Gastrocnemius medialis (tissue), 4 donors: ENCODE measurements around the gene GOLPH3. TPM values are rescaled to one million over a fixed set of nuclear protein-coding genes. Genes with fewer than 3 reads are reported as not detected.
"Not testable (repeated sequence)": the region's sequence is repeated elsewhere in the genome, so short reads cannot be mapped to it uniquely, and the experiment has no call there.

Source experiments
- ATAC-seq, 2 donors: fragments of 150-250 bp; one replicate each; pipeline ENCODE4 v1.9.1; 2016
- DNase-seq, 2 donors: peaks; one replicate each; pipeline ENCODE4 v3.0.0-alpha.2; 2019
- H3K27ac ChIP-seq, 4 donors: fragments of 200-600 bp; sonication (generic); 1 replicate in 1 of 4; 2 replicates in 3 of 4; pipeline ENCODE4 v1.5.1; 2016 to 2018; ENCODE audit warnings: mild to moderate bottlenecking in 2 of 4, moderate library complexity in 1 of 4
- H3K27me3 ChIP-seq, 3 donors: fragments of 200-600 bp; sonication (generic) in 2 of 3; 1 replicate in 1 of 3; 2 replicates in 2 of 3; pipeline versions ENCODE4 v1.5.1 to v1.6.0; 2016 to 2019; ENCODE audit warnings: mild to moderate bottlenecking in 1 of 3, moderate library complexity in 1 of 3
- H3K36me3 ChIP-seq, 2 donors: fragments of 200-600 bp; sonication (generic) in 1 of 2; one replicate each; pipeline ENCODE4 v1.5.1; 2017 to 2018
- H3K4me1 ChIP-seq, 2 donors: fragments of 200-600 bp; sonication (generic) in 1 of 2; one replicate each; pipeline ENCODE4 v1.5.1; 2016 to 2017; ENCODE audit warnings: mild to moderate bottlenecking in 2 of 2
- H3K4me3 ChIP-seq, 4 donors: fragments of 200-600 bp; sonication (generic) in 3 of 4; 1 replicate in 1 of 4; 2 replicates in 3 of 4; pipeline ENCODE4 v1.5.1; 2016 to 2019; ENCODE audit warnings: mild to moderate bottlenecking in 2 of 4
- H3K9me3 ChIP-seq, 3 donors: fragments of 200-600 bp; sonication (generic) in 2 of 3; 1 replicate in 1 of 3; 2 replicates in 2 of 3; pipeline ENCODE4 v1.5.1; 2016 to 2019
- CTCF ChIP-seq, 5 experiments: fragments of 450-650 bp in 3 of 5; fragments of 200-600 bp in 2 of 5; sonication (generic) in 2 of 5; IDR thresholded peaks in 4 of 5; conservative IDR thresholded peaks in 1 of 5; 1 replicate in 4 of 5; 2 replicates in 1 of 5; pipeline ENCODE4 v1.5.1; 2016 to 2019; ENCODE audit warnings: antibody characterized with exemption in 5 of 5, mild to moderate bottlenecking in 3 of 5, moderate library complexity in 3 of 5
- POLR2A ChIP-seq, 2 donors: fragments of 450-650 bp; IDR thresholded peaks; one replicate each; pipeline ENCODE4 v1.6.1; 2017; ENCODE audit warnings: antibody characterized with exemption in 2 of 2, mild to moderate bottlenecking in 2 of 2, moderate library complexity in 2 of 2
- in situ Hi-C, 4 donors: fragments of 200-750 bp; cut with MboI; loops; one replicate each; pipeline versions ENCODE4 v1.15.0 to v1.8.0; 2017; ENCODE audit warnings: low sequenced_read_pairs in 4 of 4
- intact Hi-C: fragments of 100-400 bp; cut with DNase I; formaldehyde crosslinking; loops from one replicate; pipeline ENCODE4 v1.15.1; 2023; ENCODE audit warnings: low total_unique reads
- total RNA-seq, 4 donors: library from RNA; depleted of rRNA; stranded (reverse); fragments of >200 nt; gene quantifications; one replicate each; pipeline versions ENCODE4 v1.1.0 to v1.2.3, GENCODE V29; 2016

Gene GOLPH3
- total RNA-seq, 4 donors from 2014 or later, result 34.9 to 77.8 (median 46.1) TPM

- no peaks in the 10 kb centered on the region for H3K36me3 ChIP-seq
- H3K4me1 ChIP-seq, result no peaks in the 10 kb centered on the region
- TF ChIP-seq POLR2A (IDR thresholded peaks at IDR 0.05) (no peak), CTCF (IDR thresholded peaks at IDR 0.05 in 4 of 5, conservative IDR thresholded peaks at IDR 0.05 in 1 of 5) (no peak)
- peak in 1 of 2 donors; percentile 30 for ATAC-seq
- H3K27ac ChIP-seq, result no peak overlapping the region
- no peaks in the 10 kb centered on the region for H3K27me3 ChIP-seq
- no peak overlapping the region for H3K4me3 ChIP-seq
- in situ Hi-C loops (loop anchor here in 1 of 4 donors (25.0 kb wide), 1 partner anchor 497 kb away; no protein-coding TSS in a partner anchor), intact Hi-C loops (no loop called here)
- H3K9me3 ChIP-seq, result no peaks in the 10 kb centered on the region
- no peak for DNase-seq
These were observed 90.1 kb downstream of the GOLPH3 start for GRCh38 chr5:32083981-32084430.

- no peaks in the 10 kb centered on the region for H3K4me1 ChIP-seq
- no peak for DNase-seq
- H3K4me3 ChIP-seq, result no peak overlapping the region
- H3K27me3 ChIP-seq, result no peaks in the 10 kb centered on the region
- H3K27ac ChIP-seq, result no peak overlapping the region
- no peak for ATAC-seq
- no peaks in the 10 kb centered on the region for H3K9me3 ChIP-seq
- TF ChIP-seq CTCF (IDR thresholded peaks at IDR 0.05 in 4 of 5, conservative IDR thresholded peaks at IDR 0.05 in 1 of 5) (no peak), POLR2A (IDR thresholded peaks at IDR 0.05) (no peak)
- in situ Hi-C loops (loop anchor here in 1 of 4 donors (25.0 kb wide), 1 partner anchor 495 kb away; no protein-coding TSS in a partner anchor), intact Hi-C loops (no loop called here)
- no peaks in the 10 kb centered on the region for H3K36me3 ChIP-seq
These were observed 91.4 kb downstream of the GOLPH3 start for GRCh38 chr5:32082701-32083100.

- H3K4me3 ChIP-seq, H3K4me1 ChIP-seq, intact Hi-C loops, ATAC-seq, DNase-seq, H3K27ac ChIP-seq, H3K36me3 ChIP-seq, H3K27me3 ChIP-seq, H3K9me3 ChIP-seq: not testable (repeated sequence)
- in situ Hi-C loops, result loop anchor here in 1 of 4 donors (25.0 kb wide), 1 partner anchor 493 kb away; no protein-coding TSS in a partner anchor
These were observed 93.6 kb downstream of the GOLPH3 start for GRCh38 chr5:32080565-32080964.

- H3K4me3 ChIP-seq, H3K9me3 ChIP-seq, ATAC-seq, H3K36me3 ChIP-seq, H3K4me1 ChIP-seq, DNase-seq, H3K27ac ChIP-seq, H3K27me3 ChIP-seq: not testable (repeated sequence)
- intact Hi-C loops (loop anchor here (5.0 kb wide), 2 partner anchors 52 to 252 kb away; no protein-coding TSS in a partner anchor), in situ Hi-C loops (loop anchor here in 3 of 4 donors (10.0 to 25.0 kb wide), 4 partner anchors 154 to 494 kb away; no protein-coding TSS in a partner anchor)
These were observed 95.3 kb downstream of the GOLPH3 start for GRCh38 chr5:32078855-32079254.

GRCh38 chr5:32076699-32077695, 97.1 kb downstream of the GOLPH3 start:
- H3K36me3 ChIP-seq, result no peaks in the 10 kb centered on the region
- no peak overlapping the region for H3K27ac ChIP-seq
- intact Hi-C loops (loop anchor here (2.0 to 5.0 kb wide), 3 partner anchors 50 to 250 kb away; no protein-coding TSS in a partner anchor), in situ Hi-C loops (loop anchor here in 3 of 4 donors (10.0 to 25.0 kb wide), 4 partner anchors 152 to 492 kb away; no protein-coding TSS in a partner anchor)
- H3K4me3 ChIP-seq, result no peak overlapping the region
- DNase-seq (peak in 1 of 2 donors; percentile 35), ATAC-seq (peak; percentile 66 to 68)
- peaks cover 0 to 9% of the 10 kb centered on the region in 2 donors for H3K4me1 ChIP-seq
- H3K9me3 ChIP-seq, result no peaks in the 10 kb centered on the region
- TF ChIP-seq CTCF (IDR thresholded peaks at IDR 0.05 in 4 of 5, conservative IDR thresholded peaks at IDR 0.05 in 1 of 5), result peak; percentile 29 to 79 (median 68)
- TF ChIP-seq POLR2A (IDR thresholded peaks at IDR 0.05), result no peak
- H3K27me3 ChIP-seq, result no peaks in the 10 kb centered on the region

Other genes with a start within 250 kb of the GOLPH3 start
- 10 to 100 TPM in 3 of 4 donors, 1 to 10 TPM in 1; 6.4 to 11.5 (median 10.6) TPM for gene MTMR12, start 138.6 kb upstream of the GOLPH3 start, total RNA-seq